SK-N-SH (cell line): Measurements from ENCODE around the gene RTN4RL1.

ENCODE experiments used
- CTCF ChIP-seq: fragments of 200-600 bp; sonication (generic); IDR thresholded peaks from 2 replicates; pipeline ENCODE4 v1.6.1; 2017; ENCODE audit warnings: antibody characterized with exemption, mild to moderate bottlenecking, moderate library complexity
- ELF1 ChIP-seq: IDR thresholded peaks from 2 replicates; pipeline ENCODE4 v1.4.0; 2012
- EZH2phosphoT487 ChIP-seq: fragments of 200-600 bp; sonication (generic); IDR thresholded peaks from 2 replicates; pipeline ENCODE4 v1.6.1; 2017; ENCODE audit warnings: low read depth, mixed run types, mild to moderate bottlenecking, antibody characterized with exemption, moderate library complexity, borderline replicate concordance
- FOXJ3 ChIP-seq: sonication (generic); formaldehyde crosslinking; IDR thresholded peaks from 2 replicates; pipeline ENCODE4 v1.5.1; 2020; ENCODE audit warnings: mild to moderate bottlenecking, missing genetic modification reagents
- FOXM1 ChIP-seq: IDR thresholded peaks from 2 replicates; pipeline ENCODE4 v1.4.0; 2012; ENCODE audit warnings: low read depth, mild to moderate bottlenecking
- MXI1 ChIP-seq: IDR thresholded peaks from 2 replicates; pipeline ENCODE4 v1.6.1; 2012; ENCODE audit warnings: mild to moderate bottlenecking, low read depth, low read length, improper control_type of control experiment
- NFIC ChIP-seq: IDR thresholded peaks from 2 replicates; pipeline ENCODE4 v1.4.0; 2012; ENCODE audit warnings: borderline replicate concordance
- POLR2AphosphoS5 ChIP-seq: IDR thresholded peaks from 2 replicates; pipeline ENCODE4 v1.6.1; 2012; ENCODE audit warnings: low read depth, low read length
- RFX5 ChIP-seq: IDR thresholded peaks from 2 replicates; pipeline ENCODE4 v1.6.1; 2012; ENCODE audit warnings: mild to moderate bottlenecking, improper control_type of control experiment, low read length
- SMC3 ChIP-seq: IDR thresholded peaks from 2 replicates; pipeline ENCODE4 v1.6.1; 2012; ENCODE audit warnings: low read depth, low read length, improper control_type of control experiment
- TCF12 ChIP-seq: IDR thresholded peaks from 2 replicates; pipeline ENCODE4 v1.4.0; 2012
- YY1 ChIP-seq: IDR thresholded peaks from 2 replicates; pipeline ENCODE4 v1.4.0; 2012; ENCODE audit warnings: low read depth, mild to moderate bottlenecking

GRCh38 chr17:1947229-1947742 lies 77.8 kb downstream of the RTN4RL1 start:
- TF ChIP-seq NFIC (no peak), EZH2phosphoT487 (no peak), RFX5 (no peak), CTCF (no peak), FOXM1 (no peak), FOXJ3 (CRISPR knock-in tag) (no peak), ELF1 (no peak), MXI1 (no peak), SMC3 (no peak), TCF12 (no peak), YY1 (no peak), POLR2AphosphoS5 (no peak)
